ENCODE results near the gene F2RL1. TPM values are rescaled to one million over a fixed set of nuclear protein-coding genes. Genes with fewer than 3 reads are reported as not detected.
"Not testable (repeated sequence)": the region's sequence is repeated elsewhere in the genome, so short reads cannot be mapped to it uniquely, and the experiment has no call there.

The F2RL1 gene
- total RNA-seq: 1 to 10 TPM in 4 of 5 experiments, under 1 TPM in 1; 0.48 to 3.2 (median 2.7) TPM
- 1 to 10 TPM; 3.2 to 6.2 TPM for polyA plus RNA-seq
- 2.3 reads per million, percentile 11 among the genes with 10 or more reads in this experiment for total RNA-seq

GRCh38 chr5:76818844-76819831 is at the start of gene F2RL1:
TSS of gene F2RL1 (plus strand) at chr5:76819030. CDS start at chr5:76819183, 153 bp downstream.
- peak within 1 kb of the TSS; percentile 89 for H3K4me3 ChIP-seq (ENCODE audit: low read length)
- ChIA-PET CTCF (interaction anchor here (0.6 kb wide), 1 partner anchor 236 kb away, joined by 3 read pairs; no protein-coding TSS in a partner anchor), POLR2A (interaction anchor here (0.6 kb wide), 1 partner anchor 30 kb away, joined by 3 read pairs; the partner anchor contains the start of gene S100Z)
- H3K9me3 ChIP-seq (ENCODE audit: control insufficient read depth in 2 of 3, low read length in 3 of 3): no peaks in the 10 kb centered on the region
- peaks cover 0 to 5% (median 0%) of the 10 kb centered on the region in 11 donors for H3K9me3 Mint-ChIP-seq
- peak within 1 kb of the TSS; percentile 38 for H3K27ac ChIP-seq (ENCODE audit: low read depth, low read length)
- intact Hi-C loops (cut with micrococcal nuclease): loop anchor here (1.0 to 5.0 kb wide), 3 partner anchors 28 to 38 kb away; partner anchors contain the start of gene S100Z (in 1 of the 2)
- peaks cover 0 to 70% (median 29%) of the 10 kb centered on the region in 5 donors for H3K27me3 Mint-ChIP-seq
- ATAC-seq (peak; percentile 78), DNase-seq (peak; percentile 17 to 44 (median 37))
- peaks cover 0 to 5% (median 0%) of the 10 kb centered on the region in 3 experiments for H3K36me3 ChIP-seq (ENCODE audit: control insufficient read depth in 2 of 3, insufficient read depth in 3 of 3, low read length in 3 of 3)
- peak within 1 kb of the TSS; percentile 80 to 93 (median 86) for H3K4me3 Mint-ChIP-seq
- peaks cover 8 to 24% (median 16%) of the 10 kb centered on the region in 7 donors for H3K4me1 Mint-ChIP-seq
- H3K27ac Mint-ChIP-seq: peak within 1 kb of the TSS in 5 of 9 donors; percentile 41 to 76 (median 56)
- no peaks in the 10 kb centered on the region for H3K27me3 ChIP-seq (ENCODE audit: control insufficient read depth in 2 of 2, insufficient read depth in 2 of 2, low read length in 2 of 2)
- H3K36me3 Mint-ChIP-seq: peaks cover 0 to 5% (median 4%) of the 10 kb centered on the region in 5 donors
- peaks cover 7 to 9% of the 10 kb centered on the region in 2 donors for H3K4me1 ChIP-seq (ENCODE audit: control insufficient read depth in 2 of 2, insufficient read depth in 2 of 2, low read length in 2 of 2)

- H3K9me3 Mint-ChIP-seq; POLR2A ChIA-PET; H3K9me3 ChIP-seq (ENCODE audit: control insufficient read depth in 2 of 3, low read length in 3 of 3); ATAC-seq; H3K27me3 ChIP-seq (ENCODE audit: control insufficient read depth in 2 of 2, insufficient read depth in 2 of 2, low read length in 2 of 2); H3K4me3 ChIP-seq (ENCODE audit: low read length); DNase-seq; H3K4me1 ChIP-seq (ENCODE audit: control insufficient read depth in 2 of 2, insufficient read depth in 2 of 2, low read length in 2 of 2); H3K36me3 Mint-ChIP-seq; H3K27ac Mint-ChIP-seq; H3K36me3 ChIP-seq (ENCODE audit: control insufficient read depth in 2 of 3, insufficient read depth in 3 of 3, low read length in 3 of 3); H3K27me3 Mint-ChIP-seq; H3K4me3 Mint-ChIP-seq; H3K27ac ChIP-seq (ENCODE audit: low read depth, low read length): not testable (repeated sequence)
- CTCF ChIA-PET: interaction anchor here (0.6 kb wide), 1 partner anchor 1724 kb away, joined by 3 read pairs; no protein-coding TSS in a partner anchor
- intact Hi-C loops (cut with micrococcal nuclease): loop anchor here (5.0 to 10.0 kb wide), 2 partner anchors 224 to 436 kb away; no protein-coding TSS in a partner anchor
- H3K4me1 Mint-ChIP-seq: peaks cover 0 to 10% (median 3%) of the 10 kb centered on the region in 7 donors
Measured at GRCh38 chr5:76771041-76771440, 47.8 kb upstream of the F2RL1 start.

- DNase-seq (no peak), ATAC-seq (no peak)
- Mint-ChIP-seq H3K4me1 (peaks cover 0 to 7% (median 3%) of the 10 kb centered on the region in 7 donors), H3K9me3 (no peaks in the 10 kb centered on the region), H3K27ac (peak overlapping the region in 2 of 9 donors; percentile 6 to 32), H3K36me3 (no peaks in the 10 kb centered on the region), H3K4me3 (no peak overlapping the region), H3K27me3 (peaks cover 0 to 4% (median 0%) of the 10 kb centered on the region in 5 donors)
- H3K4me1 ChIP-seq (ENCODE audit: control insufficient read depth in 2 of 2, insufficient read depth in 2 of 2, low read length in 2 of 2): no peaks in the 10 kb centered on the region
- no peak overlapping the region for H3K4me3 ChIP-seq (ENCODE audit: low read length)
- H3K27ac ChIP-seq (ENCODE audit: low read depth, low read length): no peak overlapping the region
- no peaks in the 10 kb centered on the region for H3K9me3 ChIP-seq (ENCODE audit: control insufficient read depth in 2 of 3, low read length in 3 of 3)
- no peaks in the 10 kb centered on the region for H3K36me3 ChIP-seq (ENCODE audit: control insufficient read depth in 2 of 3, insufficient read depth in 3 of 3, low read length in 3 of 3)
- CTCF ChIA-PET: interaction anchor here (0.7 kb wide), 1 partner anchor 165 kb away, joined by 5 read pairs; no protein-coding TSS in a partner anchor
- no peaks in the 10 kb centered on the region for H3K27me3 ChIP-seq (ENCODE audit: control insufficient read depth in 2 of 2, insufficient read depth in 2 of 2, low read length in 2 of 2)
- POLR2A ChIA-PET: no interaction called here
- intact Hi-C loops (cut with micrococcal nuclease): loop anchor here (5.0 to 10.0 kb wide), 2 partner anchors 225 to 437 kb away; no protein-coding TSS in a partner anchor
Measured at GRCh38 chr5:76771705-76772405, 47.0 kb upstream of the F2RL1 start.

GRCh38 chr5:76775921-76776320 is 42.9 kb upstream of the F2RL1 start:
- no peak overlapping the region for H3K4me3 ChIP-seq (ENCODE audit: low read length)
- H3K27me3 ChIP-seq (ENCODE audit: control insufficient read depth in 2 of 2, insufficient read depth in 2 of 2, low read length in 2 of 2): no peaks in the 10 kb centered on the region
- no peaks in the 10 kb centered on the region for H3K4me1 ChIP-seq (ENCODE audit: control insufficient read depth in 2 of 2, insufficient read depth in 2 of 2, low read length in 2 of 2)
- no peak for DNase-seq
- H3K4me3 Mint-ChIP-seq: no peak overlapping the region
- H3K27ac ChIP-seq (ENCODE audit: low read depth, low read length): no peak overlapping the region
- ChIA-PET CTCF (interaction anchor here (0.6 to 1.9 kb wide), 3 partner anchors 37 to 1169 kb away, joined by 3 to 4 read pairs (median 3); no protein-coding TSS in a partner anchor), POLR2A (no interaction called here)
- H3K27ac Mint-ChIP-seq: peak overlapping the region in 1 of 9 donors; percentile 27
- no peaks in the 10 kb centered on the region for H3K36me3 ChIP-seq (ENCODE audit: control insufficient read depth in 2 of 3, insufficient read depth in 3 of 3, low read length in 3 of 3)
- intact Hi-C loops (cut with micrococcal nuclease): loop anchor here (2.0 to 10.0 kb wide), 2 partner anchors 373 to 441 kb away; partner anchors contain the start of gene IQGAP2 (in 1 of the 2)
- H3K9me3 Mint-ChIP-seq: no peaks in the 10 kb centered on the region
- peaks cover 0 to 6% (median 4%) of the 10 kb centered on the region in 7 donors for H3K4me1 Mint-ChIP-seq
- peaks cover 0 to 4% (median 0%) of the 10 kb centered on the region in 5 donors for H3K27me3 Mint-ChIP-seq
- no peaks in the 10 kb centered on the region for H3K9me3 ChIP-seq (ENCODE audit: control insufficient read depth in 2 of 3, low read length in 3 of 3)
- ATAC-seq: no peak
- H3K36me3 Mint-ChIP-seq: no peaks in the 10 kb centered on the region

GRCh38 chr5:76776391-76776790 is 42.4 kb upstream of the F2RL1 start:
- DNase-seq (no peak), ATAC-seq (no peak)
- no peaks in the 10 kb centered on the region for H3K9me3 Mint-ChIP-seq
- Histone ChIP-seq H3K27me3 (ENCODE audit: control insufficient read depth in 2 of 2, insufficient read depth in 2 of 2, low read length in 2 of 2) (no peaks in the 10 kb centered on the region), H3K36me3 (ENCODE audit: control insufficient read depth in 2 of 3, insufficient read depth in 3 of 3, low read length in 3 of 3) (no peaks in the 10 kb centered on the region), H3K27ac (ENCODE audit: low read depth, low read length) (no peak overlapping the region), H3K4me1 (ENCODE audit: control insufficient read depth in 2 of 2, insufficient read depth in 2 of 2, low read length in 2 of 2) (no peaks in the 10 kb centered on the region), H3K9me3 (ENCODE audit: control insufficient read depth in 2 of 3, low read length in 3 of 3) (no peaks in the 10 kb centered on the region), H3K4me3 (ENCODE audit: low read length) (no peak overlapping the region)
- intact Hi-C loops (cut with micrococcal nuclease): loop anchor here (10.0 kb wide), 1 partner anchor 442 kb away; no protein-coding TSS in a partner anchor
- CTCF ChIA-PET: interaction anchor here (0.6 kb wide), 1 partner anchor 1168 kb away, joined by 3 read pairs; no protein-coding TSS in a partner anchor
- H3K4me1 Mint-ChIP-seq: peaks cover 0 to 6% (median 4%) of the 10 kb centered on the region in 7 donors
- POLR2A ChIA-PET: no interaction called here
- H3K27ac Mint-ChIP-seq: no peak overlapping the region
- H3K36me3 Mint-ChIP-seq: no peaks in the 10 kb centered on the region
- H3K27me3 Mint-ChIP-seq: peaks cover 0 to 4% (median 0%) of the 10 kb centered on the region in 5 donors
- H3K4me3 Mint-ChIP-seq: no peak overlapping the region

GRCh38 chr5:76780616-76781015 is 38.2 kb upstream of the F2RL1 start:
- intact Hi-C loops (cut with micrococcal nuclease); ATAC-seq; H3K9me3 Mint-ChIP-seq: not testable (repeated sequence)

More at GRCh38 chr5:76780616-76781015, 38.2 kb upstream of the F2RL1 start:
- H3K4me1 ChIP-seq (ENCODE audit: control insufficient read depth in 2 of 2, insufficient read depth in 2 of 2, low read length in 2 of 2); H3K36me3 ChIP-seq (ENCODE audit: control insufficient read depth in 2 of 3, insufficient read depth in 3 of 3, low read length in 3 of 3); POLR2A ChIA-PET; H3K27me3 Mint-ChIP-seq; H3K27ac Mint-ChIP-seq; H3K4me3 Mint-ChIP-seq; DNase-seq; CTCF ChIA-PET; H3K27ac ChIP-seq (ENCODE audit: low read depth, low read length); H3K4me3 ChIP-seq (ENCODE audit: low read length); H3K4me1 Mint-ChIP-seq; H3K9me3 ChIP-seq (ENCODE audit: control insufficient read depth in 2 of 3, low read length in 3 of 3); H3K36me3 Mint-ChIP-seq; H3K27me3 ChIP-seq (ENCODE audit: control insufficient read depth in 2 of 2, insufficient read depth in 2 of 2, low read length in 2 of 2): not testable (repeated sequence)

All from naive thymus-derived CD4-positive, alpha-beta T cell (primary cell).